Omental fat pad (tissue), 4 donors: ENCODE data around the gene CATSPERZ. TPM values are rescaled to one million over a fixed set of nuclear protein-coding genes. Genes with fewer than 3 reads are reported as not detected.

Experiments used
- ATAC-seq: fragments of 150-250 bp; one replicate; pipeline ENCODE4 v1.9.1; 2016; ENCODE audit warnings: mild to moderate bottlenecking, moderate library complexity; ENCODE audit not compliant: low FRiP score
- DNase-seq: peaks from one replicate; pipeline ENCODE4 v3.0.0-alpha.2; 2019; ENCODE audit warnings: low spot score
- CTCF ChIP-seq, 3 donors: fragments of 450-650 bp; IDR thresholded peaks; one replicate each; pipeline ENCODE4 v1.5.1; 2016 to 2017; ENCODE audit warnings: antibody characterized with exemption in 3 of 3, mild to moderate bottlenecking in 3 of 3, moderate library complexity in 2 of 3
- total RNA-seq, 4 donors: library from RNA; depleted of rRNA; stranded (reverse); fragments of >200 nt; gene quantifications; one replicate each; pipeline ENCODE4 v1.1.0, GENCODE V29; 2016

Gene CATSPERZ
- total RNA-seq, 4 donors from 2014 or later, result not detected

GRCh38 chr11:64348383-64349024, 48.3 kb downstream of the CATSPERZ start:
- ATAC-seq (no peak), DNase-seq (no peak)
- TF ChIP-seq CTCF (IDR thresholded peaks at IDR 0.05), result no peak

GRCh38 chr11:64349025-64349387, 48.8 kb downstream of the CATSPERZ start:
- no peak for ATAC-seq
- DNase-seq, result no peak
- TF ChIP-seq CTCF (IDR thresholded peaks at IDR 0.05), result no peak

GRCh38 chr11:64349404-64349803, 49.2 kb downstream of the CATSPERZ start:
- DNase-seq, result no peak
- no peak for TF ChIP-seq CTCF (IDR thresholded peaks at IDR 0.05)
- no peak for ATAC-seq

- TF ChIP-seq CTCF (IDR thresholded peaks at IDR 0.05), result no peak
- DNase-seq (no peak), ATAC-seq (no peak)
Measured at GRCh38 chr11:64351136-64351631, 51.0 kb downstream of the CATSPERZ start.

GRCh38 chr11:64352099-64352994, 52.2 kb downstream of the CATSPERZ start:
- ATAC-seq (no peak), DNase-seq (no peak)
- no peak for TF ChIP-seq CTCF (IDR thresholded peaks at IDR 0.05)

GRCh38 chr11:64352995-64353714, 53.0 kb downstream of the CATSPERZ start:
- TF ChIP-seq CTCF (IDR thresholded peaks at IDR 0.05), result no peak
- DNase-seq, result no peak
- ATAC-seq, result no peak
